HepG2 (cell line): ENCODE measurements around the gene HAGHL. TPM values are rescaled to one million over a fixed set of nuclear protein-coding genes. Genes with fewer than 3 reads are reported as not detected.

ENCODE experiments used
- ATM ChIP-seq: fragments of 450-650 bp; IDR thresholded peaks from 2 replicates; pipeline ENCODE4 v1.7.1; 2017; ENCODE audit warnings: mild to moderate bottlenecking, borderline replicate concordance
- IKZF4 ChIP-seq: sonication (generic); formaldehyde crosslinking; IDR thresholded peaks from 2 replicates; pipeline ENCODE4 v1.5.1; 2020; ENCODE audit warnings: borderline replicate concordance, mild to moderate bottlenecking, low read depth, missing genetic modification reagents; ENCODE audit errors: not compliant biosample characterization
- NR2C2 ChIP-seq: sonication (generic); formaldehyde crosslinking; IDR thresholded peaks from 2 replicates; pipeline ENCODE4 v1.4.0; 2020; ENCODE audit warnings: missing genetic modification reagents, mild to moderate bottlenecking, moderate library complexity, borderline replicate concordance
- NR2F6 ChIP-seq, 2 experiments: IDR thresholded peaks; 2 replicates each; pipeline ENCODE4 v1.6.1; 2016; ENCODE audit warnings: antibody characterized with exemption in 1 of 2, mild to moderate bottlenecking in 1 of 2
- PHB2 ChIP-seq: fragments of 450-650 bp; IDR thresholded peaks from 2 replicates; pipeline ENCODE4 v1.6.1; 2018; ENCODE audit not compliant: partially characterized antibody
- TEAD3 ChIP-seq: optimal IDR thresholded peaks from 2 replicates; pipeline ENCODE3; 2016; ENCODE audit warnings: borderline replicate concordance
- ZFP36L2 ChIP-seq: sonication (generic); formaldehyde crosslinking; IDR thresholded peaks from 2 replicates; pipeline ENCODE4 v1.4.0; 2020; ENCODE audit warnings: missing genetic modification reagents
- polyA plus RNA-seq, 8 experiments: library from polyadenylated mRNA; depleted of rRNA in 3 of 8; stranded (reverse) in 7 of 8; unstranded in 1 of 8; fragments of >200 nt; fragmentation: Illumina TruSeq in 4 of 8; extraction: Trizol in 4 of 8; gene quantifications; 2 replicates each; pipeline versions ENCODE4 v1.2.1 to v1.2.3, GENCODE V29; 2011 to 2016; ENCODE audit warnings: low read depth in 4 of 8, missing spikeins in 1 of 8, mixed read lengths in 1 of 8; ENCODE audit not compliant: insufficient read depth in 1 of 8
- total RNA-seq, 5 experiments: library from RNA; depleted of rRNA; stranded (reverse); fragments of >200 nt; fragmentation: Illumina TruSeq; extraction: Trizol; gene quantifications; 2 replicates each; pipeline ENCODE4 v1.2.3, GENCODE V29; 2016; ENCODE audit warnings: low read depth in 1 of 5
- TF ChIP-seq, protein P1 (sequence below): sonication (generic); formaldehyde crosslinking; IDR thresholded peaks from 2 replicates; pipeline ENCODE4 v1.4.0; 2020; ENCODE audit warnings: mild to moderate bottlenecking, missing genetic modification reagents
- TF ChIP-seq, protein P2 (sequence below): IDR thresholded peaks from 2 replicates; pipeline ENCODE4 v1.6.1; 2016
- TF ChIP-seq, protein P3 (sequence below): sonication (generic); formaldehyde crosslinking; IDR thresholded peaks from 2 replicates; pipeline ENCODE4 v1.4.0; 2020; ENCODE audit warnings: missing genetic modification reagents
- TF ChIP-seq, protein P4 (sequence below): sonication (generic); formaldehyde crosslinking; IDR thresholded peaks from 2 replicates; pipeline ENCODE4 v1.5.0; 2020; ENCODE audit warnings: missing genetic modification reagents
- TF ChIP-seq, protein P5 (sequence below): sonication (generic); formaldehyde crosslinking; conservative IDR thresholded peaks from 2 replicates; pipeline ENCODE4 v1.4.0; 2020; ENCODE audit warnings: mild to moderate bottlenecking, missing genetic modification reagents, moderate library complexity
- TF ChIP-seq, protein P6 (sequence below): sonication (generic); formaldehyde crosslinking; conservative IDR thresholded peaks from 2 replicates; pipeline ENCODE4 v1.8.0; 2022; ENCODE audit warnings: low read depth, missing genetic modification reagents
- TF ChIP-seq, protein P7 (sequence below): sonication (generic); formaldehyde crosslinking; IDR thresholded peaks from 2 replicates; pipeline ENCODE4 v1.8.1; 2023; ENCODE audit warnings: mild to moderate bottlenecking, inconsistent platforms, moderate library complexity, missing genetic modification reagents, borderline replicate concordance
- TF ChIP-seq, protein P8 (sequence below): sonication (generic); formaldehyde crosslinking; conservative IDR thresholded peaks from 2 replicates; pipeline ENCODE4 v1.8.1; 2023; ENCODE audit warnings: missing genetic modification reagents

The HAGHL gene
- total and polyA plus RNA-seq, 2 of the 13 experiments (the other 11 are each of a cell fraction or from before 2014, with no cell fraction given), result 3.4 to 8.4 TPM

DNA sequence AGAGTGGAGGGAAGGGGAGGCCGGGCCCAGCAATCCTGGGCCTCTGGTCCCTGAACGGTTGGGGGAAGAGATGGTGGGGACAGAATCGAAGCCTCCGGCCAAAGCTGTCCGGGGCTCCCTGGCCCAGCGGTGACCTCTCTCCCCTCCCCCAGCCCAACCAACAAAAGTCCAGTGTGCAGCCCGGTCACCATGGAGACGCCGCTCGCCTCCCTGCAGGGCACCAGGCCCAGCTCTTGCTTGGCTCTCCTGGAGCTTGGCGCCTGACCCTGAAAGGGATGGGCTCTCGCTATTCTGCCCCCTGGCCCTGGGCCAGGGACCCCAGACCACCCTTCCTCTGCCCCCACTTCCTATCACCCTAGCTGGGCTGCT, 10.7 kb upstream of the HAGHL start (continued):
- TF ChIP-seq, protein P1, sequence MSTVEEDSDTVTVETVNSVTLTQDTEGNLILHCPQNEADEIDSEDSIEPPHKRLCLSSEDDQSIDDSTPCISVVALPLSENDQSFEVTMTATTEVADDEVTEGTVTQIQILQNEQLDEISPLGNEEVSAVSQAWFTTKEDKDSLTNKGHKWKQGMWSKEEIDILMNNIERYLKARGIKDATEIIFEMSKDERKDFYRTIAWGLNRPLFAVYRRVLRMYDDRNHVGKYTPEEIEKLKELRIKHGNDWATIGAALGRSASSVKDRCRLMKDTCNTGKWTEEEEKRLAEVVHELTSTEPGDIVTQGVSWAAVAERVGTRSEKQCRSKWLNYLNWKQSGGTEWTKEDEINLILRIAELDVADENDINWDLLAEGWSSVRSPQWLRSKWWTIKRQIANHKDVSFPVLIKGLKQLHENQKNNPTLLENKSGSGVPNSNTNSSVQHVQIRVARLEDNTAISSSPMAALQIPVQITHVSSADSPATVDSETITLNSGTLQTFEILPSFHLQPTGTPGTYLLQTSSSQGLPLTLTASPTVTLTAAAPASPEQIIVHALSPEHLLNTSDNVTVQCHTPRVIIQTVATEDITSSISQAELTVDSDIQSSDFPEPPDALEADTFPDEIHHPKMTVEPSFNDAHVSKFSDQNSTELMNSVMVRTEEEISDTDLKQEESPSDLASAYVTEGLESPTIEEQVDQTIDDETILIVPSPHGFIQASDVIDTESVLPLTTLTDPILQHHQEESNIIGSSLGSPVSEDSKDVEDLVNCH (CRISPR knock-in tag), result no peak
- TF ChIP-seq ATM, result no peak
- TF ChIP-seq, protein P2, sequence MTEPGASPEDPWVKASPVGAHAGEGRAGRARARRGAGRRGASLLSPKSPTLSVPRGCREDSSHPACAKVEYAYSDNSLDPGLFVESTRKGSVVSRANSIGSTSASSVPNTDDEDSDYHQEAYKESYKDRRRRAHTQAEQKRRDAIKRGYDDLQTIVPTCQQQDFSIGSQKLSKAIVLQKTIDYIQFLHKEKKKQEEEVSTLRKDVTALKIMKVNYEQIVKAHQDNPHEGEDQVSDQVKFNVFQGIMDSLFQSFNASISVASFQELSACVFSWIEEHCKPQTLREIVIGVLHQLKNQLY, result no peak
- TF ChIP-seq, protein P3, sequence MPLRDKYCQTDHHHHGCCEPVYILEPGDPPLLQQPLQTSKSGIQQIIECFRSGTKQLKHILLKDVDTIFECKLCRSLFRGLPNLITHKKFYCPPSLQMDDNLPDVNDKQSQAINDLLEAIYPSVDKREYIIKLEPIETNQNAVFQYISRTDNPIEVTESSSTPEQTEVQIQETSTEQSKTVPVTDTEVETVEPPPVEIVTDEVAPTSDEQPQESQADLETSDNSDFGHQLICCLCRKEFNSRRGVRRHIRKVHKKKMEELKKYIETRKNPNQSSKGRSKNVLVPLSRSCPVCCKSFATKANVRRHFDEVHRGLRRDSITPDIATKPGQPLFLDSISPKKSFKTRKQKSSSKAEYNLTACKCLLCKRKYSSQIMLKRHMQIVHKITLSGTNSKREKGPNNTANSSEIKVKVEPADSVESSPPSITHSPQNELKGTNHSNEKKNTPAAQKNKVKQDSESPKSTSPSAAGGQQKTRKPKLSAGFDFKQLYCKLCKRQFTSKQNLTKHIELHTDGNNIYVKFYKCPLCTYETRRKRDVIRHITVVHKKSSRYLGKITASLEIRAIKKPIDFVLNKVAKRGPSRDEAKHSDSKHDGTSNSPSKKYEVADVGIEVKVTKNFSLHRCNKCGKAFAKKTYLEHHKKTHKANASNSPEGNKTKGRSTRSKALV (CRISPR knock-in tag), result no peak
- TF ChIP-seq, protein P4, sequence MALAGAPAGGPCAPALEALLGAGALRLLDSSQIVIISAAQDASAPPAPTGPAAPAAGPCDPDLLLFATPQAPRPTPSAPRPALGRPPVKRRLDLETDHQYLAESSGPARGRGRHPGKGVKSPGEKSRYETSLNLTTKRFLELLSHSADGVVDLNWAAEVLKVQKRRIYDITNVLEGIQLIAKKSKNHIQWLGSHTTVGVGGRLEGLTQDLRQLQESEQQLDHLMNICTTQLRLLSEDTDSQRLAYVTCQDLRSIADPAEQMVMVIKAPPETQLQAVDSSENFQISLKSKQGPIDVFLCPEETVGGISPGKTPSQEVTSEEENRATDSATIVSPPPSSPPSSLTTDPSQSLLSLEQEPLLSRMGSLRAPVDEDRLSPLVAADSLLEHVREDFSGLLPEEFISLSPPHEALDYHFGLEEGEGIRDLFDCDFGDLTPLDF (CRISPR knock-in tag), result no peak
- no peak for TF ChIP-seq ZFP36L2
- peak; percentile 54 for TF ChIP-seq NR2C2 (CRISPR knock-in tag)
- TF ChIP-seq, protein P5, sequence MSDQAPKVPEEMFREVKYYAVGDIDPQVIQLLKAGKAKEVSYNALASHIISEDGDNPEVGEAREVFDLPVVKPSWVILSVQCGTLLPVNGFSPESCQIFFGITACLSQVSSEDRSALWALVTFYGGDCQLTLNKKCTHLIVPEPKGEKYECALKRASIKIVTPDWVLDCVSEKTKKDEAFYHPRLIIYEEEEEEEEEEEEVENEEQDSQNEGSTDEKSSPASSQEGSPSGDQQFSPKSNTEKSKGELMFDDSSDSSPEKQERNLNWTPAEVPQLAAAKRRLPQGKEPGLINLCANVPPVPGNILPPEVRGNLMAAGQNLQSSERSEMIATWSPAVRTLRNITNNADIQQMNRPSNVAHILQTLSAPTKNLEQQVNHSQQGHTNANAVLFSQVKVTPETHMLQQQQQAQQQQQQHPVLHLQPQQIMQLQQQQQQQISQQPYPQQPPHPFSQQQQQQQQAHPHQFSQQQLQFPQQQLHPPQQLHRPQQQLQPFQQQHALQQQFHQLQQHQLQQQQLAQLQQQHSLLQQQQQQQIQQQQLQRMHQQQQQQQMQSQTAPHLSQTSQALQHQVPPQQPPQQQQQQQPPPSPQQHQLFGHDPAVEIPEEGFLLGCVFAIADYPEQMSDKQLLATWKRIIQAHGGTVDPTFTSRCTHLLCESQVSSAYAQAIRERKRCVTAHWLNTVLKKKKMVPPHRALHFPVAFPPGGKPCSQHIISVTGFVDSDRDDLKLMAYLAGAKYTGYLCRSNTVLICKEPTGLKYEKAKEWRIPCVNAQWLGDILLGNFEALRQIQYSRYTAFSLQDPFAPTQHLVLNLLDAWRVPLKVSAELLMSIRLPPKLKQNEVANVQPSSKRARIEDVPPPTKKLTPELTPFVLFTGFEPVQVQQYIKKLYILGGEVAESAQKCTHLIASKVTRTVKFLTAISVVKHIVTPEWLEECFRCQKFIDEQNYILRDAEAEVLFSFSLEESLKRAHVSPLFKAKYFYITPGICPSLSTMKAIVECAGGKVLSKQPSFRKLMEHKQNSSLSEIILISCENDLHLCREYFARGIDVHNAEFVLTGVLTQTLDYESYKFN (CRISPR knock-in tag), result peak; percentile 48
- TF ChIP-seq TEAD3, result no peak
- peak; percentile 79 for TF ChIP-seq NR2F6 (IDR thresholded peaks at IDR 0.05)
- peak; percentile 71 for TF ChIP-seq NR2F6 (CRISPR knock-in tag; IDR thresholded peaks at IDR 0.05)
- TF ChIP-seq, protein P6, sequence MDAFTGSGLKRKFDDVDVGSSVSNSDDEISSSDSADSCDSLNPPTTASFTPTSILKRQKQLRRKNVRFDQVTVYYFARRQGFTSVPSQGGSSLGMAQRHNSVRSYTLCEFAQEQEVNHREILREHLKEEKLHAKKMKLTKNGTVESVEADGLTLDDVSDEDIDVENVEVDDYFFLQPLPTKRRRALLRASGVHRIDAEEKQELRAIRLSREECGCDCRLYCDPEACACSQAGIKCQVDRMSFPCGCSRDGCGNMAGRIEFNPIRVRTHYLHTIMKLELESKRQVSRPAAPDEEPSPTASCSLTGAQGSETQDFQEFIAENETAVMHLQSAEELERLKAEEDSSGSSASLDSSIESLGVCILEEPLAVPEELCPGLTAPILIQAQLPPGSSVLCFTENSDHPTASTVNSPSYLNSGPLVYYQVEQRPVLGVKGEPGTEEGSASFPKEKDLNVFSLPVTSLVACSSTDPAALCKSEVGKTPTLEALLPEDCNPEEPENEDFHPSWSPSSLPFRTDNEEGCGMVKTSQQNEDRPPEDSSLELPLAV (CRISPR knock-in tag), result no peak
- TF ChIP-seq IKZF4 (CRISPR knock-in tag), result peak; percentile 46
- TF ChIP-seq, protein P7, sequence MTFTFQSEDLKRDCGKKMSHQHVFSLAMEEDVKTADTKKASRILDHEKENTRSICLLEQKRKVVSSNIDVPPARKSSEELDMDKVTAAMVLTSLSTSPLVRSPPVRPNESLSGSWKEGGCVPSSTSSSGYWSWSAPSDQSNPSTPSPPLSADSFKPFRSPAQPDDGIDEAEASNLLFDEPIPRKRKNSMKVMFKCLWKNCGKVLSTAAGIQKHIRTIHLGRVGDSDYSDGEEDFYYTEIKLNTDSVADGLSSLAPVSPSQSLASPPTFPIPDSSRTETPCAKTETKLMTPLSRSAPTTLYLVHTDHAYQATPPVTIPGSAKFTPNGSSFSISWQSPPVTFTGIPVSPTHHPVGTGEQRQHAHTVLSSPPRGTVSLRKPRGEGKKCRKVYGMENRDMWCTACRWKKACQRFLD (CRISPR knock-in tag), result no peak
- TF ChIP-seq, protein P8, sequence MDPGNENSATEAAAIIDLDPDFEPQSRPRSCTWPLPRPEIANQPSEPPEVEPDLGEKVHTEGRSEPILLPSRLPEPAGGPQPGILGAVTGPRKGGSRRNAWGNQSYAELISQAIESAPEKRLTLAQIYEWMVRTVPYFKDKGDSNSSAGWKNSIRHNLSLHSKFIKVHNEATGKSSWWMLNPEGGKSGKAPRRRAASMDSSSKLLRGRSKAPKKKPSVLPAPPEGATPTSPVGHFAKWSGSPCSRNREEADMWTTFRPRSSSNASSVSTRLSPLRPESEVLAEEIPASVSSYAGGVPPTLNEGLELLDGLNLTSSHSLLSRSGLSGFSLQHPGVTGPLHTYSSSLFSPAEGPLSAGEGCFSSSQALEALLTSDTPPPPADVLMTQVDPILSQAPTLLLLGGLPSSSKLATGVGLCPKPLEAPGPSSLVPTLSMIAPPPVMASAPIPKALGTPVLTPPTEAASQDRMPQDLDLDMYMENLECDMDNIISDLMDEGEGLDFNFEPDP (CRISPR knock-in tag), result no peak
- TF ChIP-seq PHB2, result no peak
